ENCODE results near the gene PRR19.

DNA sequence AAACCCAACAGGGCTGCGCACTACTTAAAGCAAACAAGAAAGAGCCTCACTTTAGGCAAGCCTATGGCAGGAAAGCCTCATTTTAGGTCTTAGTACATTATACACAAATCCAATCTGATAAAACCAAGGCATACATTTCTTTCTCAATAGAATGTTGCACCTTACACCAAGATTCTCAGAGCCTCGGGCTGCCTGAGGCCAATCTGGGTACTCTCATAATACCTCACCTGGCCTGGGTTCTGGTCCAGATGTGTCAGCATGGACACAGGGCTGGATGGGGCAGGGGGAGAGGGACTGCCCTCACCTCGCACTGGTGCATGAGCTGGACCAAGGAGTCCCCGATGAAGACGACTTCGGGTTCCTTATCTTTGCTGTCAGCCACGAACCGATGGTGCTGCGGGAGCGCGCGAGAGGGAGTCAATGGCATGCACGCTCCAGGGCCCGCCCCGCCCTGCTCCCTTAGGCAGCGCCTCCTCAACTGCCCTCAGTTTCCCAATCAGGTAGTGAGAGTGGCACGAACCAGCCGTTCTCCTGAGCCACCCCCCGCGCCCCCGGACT is at the start of gene PRR19:
- no peak for TF ChIP-seq POLR2A (IDR thresholded peaks at IDR 0.05; ENCODE audit: low read length)
- no peak for TF ChIP-seq GATA1 (IDR thresholded peaks at IDR 0.05; ENCODE audit: low read depth, low read length)
